K562 (cell line): Measurements from ENCODE around the gene SFXN3. TPM values are rescaled to one million over a fixed set of nuclear protein-coding genes. Genes with fewer than 3 reads are reported as not detected.

Experiments
- ATF1 ChIP-seq, 2 experiments: fragments of 450-650 bp in 1 of 2; IDR thresholded peaks; 2 replicates each; pipeline ENCODE4 v1.6.1; 2016; ENCODE audit warnings: missing compliant biosample characterization in 1 of 2, missing genetic modification characterization in 1 of 2
- HDAC1 ChIP-seq, 2 experiments: fragments of 450-650 bp; IDR thresholded peaks; 2 replicates each; pipeline ENCODE4 v1.6.1; 2016 to 2017; ENCODE audit warnings: inconsistent platforms in 1 of 2, mild to moderate bottlenecking in 1 of 2, moderate library complexity in 1 of 2
- HDGF ChIP-seq: fragments of 450-650 bp; IDR thresholded peaks from 2 replicates; pipeline ENCODE4 v1.6.1; 2016
- MEF2D ChIP-seq: conservative IDR thresholded peaks from 2 replicates; pipeline ENCODE4 v1.6.1; 2016; ENCODE audit warnings: low read depth, missing genetic modification characterization, missing compliant biosample characterization
- POLR2AphosphoS2 ChIP-seq: IDR thresholded peaks from 2 replicates; pipeline ENCODE4 v1.6.1; 2012; ENCODE audit warnings: low read length, improper control_type of control experiment
- POLR3G ChIP-seq: IDR thresholded peaks from 2 replicates; pipeline ENCODE4 v1.6.1; 2011; ENCODE audit not compliant: insufficient read length, insufficient replicate concordance; ENCODE audit errors: extremely low read depth
- POU5F1 ChIP-seq: fragments of 150-350 bp; IDR thresholded peaks from 2 replicates; pipeline ENCODE4 v1.6.1; 2014; ENCODE audit warnings: borderline replicate concordance, low read length, low read depth, mild to moderate bottlenecking; ENCODE audit not compliant: partially characterized antibody
- RBM25 ChIP-seq: fragments of 200-400 bp; formaldehyde crosslinking; IDR thresholded peaks from 2 replicates; pipeline ENCODE4 v1.6.1; 2018; ENCODE audit warnings: low read length, low read depth, moderate library complexity; ENCODE audit not compliant: severe bottlenecking
- SMAD4 ChIP-seq: fragments of 250-450 bp; sonication (Bioruptor Pico); conservative IDR thresholded peaks from 2 replicates; pipeline ENCODE4 v1.8.0; 2021; ENCODE audit warnings: inconsistent platforms, mild to moderate bottlenecking, moderate library complexity
- SMARCA4 ChIP-seq: fragments of 450-650 bp; IDR thresholded peaks from 2 replicates; pipeline ENCODE4 v1.6.1; 2016
- SPI1 ChIP-seq: IDR thresholded peaks from 2 replicates; pipeline ENCODE4 v1.6.1; 2011; ENCODE audit warnings: low read depth, low read length, control low read depth, borderline replicate concordance
- SREBF1 ChIP-seq: fragments of 150-350 bp; IDR thresholded peaks from 2 replicates; pipeline ENCODE4 v1.6.1; 2014; ENCODE audit warnings: antibody characterized with exemption, low read depth, low read length, borderline replicate concordance
- SUPT5H ChIP-seq: fragments of 450-650 bp; IDR thresholded peaks from 2 replicates; pipeline ENCODE4 v1.6.1; 2016
- TAF1 ChIP-seq: IDR thresholded peaks from 2 replicates; pipeline ENCODE4 v1.6.1; 2011; ENCODE audit warnings: mild to moderate bottlenecking, low read length, moderate library complexity; ENCODE audit not compliant: insufficient read depth, control insufficient read depth, severe bottlenecking; ENCODE audit errors: extremely low read depth
- TARDBP ChIP-seq: fragments of 450-650 bp; IDR thresholded peaks from 2 replicates; pipeline ENCODE4 v1.6.1; 2016
- TRIM24 ChIP-seq, 2 experiments: fragments of 450-650 bp; IDR thresholded peaks; 2 replicates each; pipeline ENCODE4 v1.6.1; 2016
- USF1 ChIP-seq: sonication (generic); formaldehyde crosslinking; IDR thresholded peaks from 2 replicates; pipeline ENCODE4 v1.9.0; 2022; ENCODE audit warnings: mild to moderate bottlenecking, missing genetic modification reagents
- ZBTB1 ChIP-seq: sonication (generic); formaldehyde crosslinking; IDR thresholded peaks from 2 replicates; pipeline ENCODE4 v1.8.1; 2023; ENCODE audit warnings: missing genetic modification reagents, low read depth, mild to moderate bottlenecking, borderline replicate concordance
- polyA plus RNA-seq, 8 experiments: library from polyadenylated mRNA; depleted of rRNA in 4 of 8; stranded (reverse) in 5 of 8; unstranded in 3 of 8; fragments of >200 nt; fragmentation: Nextera tagmentation in 2 of 8; fragmentation: Illumina TruSeq in 1 of 8; extraction: Ambion mirVana in 2 of 8; extraction: Trizol in 1 of 8; gene quantifications; 2 replicates each; pipeline versions ENCODE4 v1.2.1 to v1.2.3, GENCODE V29; 2011 to 2014; ENCODE audit warnings: inconsistent platforms in 1 of 8, missing spikeins in 1 of 8
- total RNA-seq, 7 experiments: library from RNA; depleted of rRNA in 6 of 7; stranded (reverse); fragments of >200 nt in 6 of 7; fragmentation: Illumina TruSeq in 2 of 7; extraction: Trizol in 2 of 7; gene quantifications; 2 replicates each; pipeline versions ENCODE4 v1.2.1 to v1.2.3, GENCODE V29; 2011 to 2021; ENCODE audit warnings: low replicate concordance in 1 of 7
- TF ChIP-seq, protein P1 (sequence below): fragments of 450-650 bp; formaldehyde crosslinking; IDR thresholded peaks from 2 replicates; pipeline ENCODE4 v1.4.0; 2020; ENCODE audit warnings: mild to moderate bottlenecking, moderate library complexity
- TF ChIP-seq, protein P2 (sequence below): fragments of 450-650 bp; IDR thresholded peaks from 2 replicates; pipeline ENCODE4 v1.7.1; 2018; ENCODE audit warnings: mild to moderate bottlenecking, low read depth; ENCODE audit not compliant: partially characterized antibody
- TF ChIP-seq, protein P3 (sequence below): sonication (generic); formaldehyde crosslinking; IDR thresholded peaks from 2 replicates; pipeline ENCODE4 v1.8.0; 2022; ENCODE audit warnings: mild to moderate bottlenecking, low read depth, missing genetic modification reagents

SFXN3 gene
- total and polyA plus RNA-seq, 9 of the 15 experiments (the other 6 are each of a cell fraction or from before 2014, with no cell fraction given): 0.24 to 4.6 (median 0.86) TPM

GRCh38 chr10:101060951-101061623 is 30.1 kb downstream of the SFXN3 start (continued):
- TF ChIP-seq SMARCA4 (0 out of 2 replicates have a peak, but pooled peaks have one; percentile 14), POLR2AphosphoS2 (no peak), ZBTB1 (CRISPR knock-in tag) (peak; percentile 35; the same call in 1 of the 2 replicates), HDAC1 (IDR thresholded peaks at IDR 0.05) (0 out of 4 replicates have a peak, but pooled peaks of 1 of the 2 experiments have one; percentile 27), SUPT5H (peak; percentile 67), USF1 (no peak), TRIM24 (IDR thresholded peaks at IDR 0.05) (no peak), ATF1 (CRISPR knock-in tag; IDR thresholded peaks at IDR 0.05) (no peak), ATF1 (tag; IDR thresholded peaks at IDR 0.05) (peak; percentile 16; the same call in 1 of the 2 replicates), SPI1 (no peak), SMAD4 (CRISPR knock-in tag) (peak; percentile 93), POLR3G (no peak), SREBF1 (no peak), TARDBP (no peak), RBM25 (no peak), HDGF (no peak), POU5F1 (no peak), MEF2D (tag) (no peak), TAF1 (peak; percentile 39)
- TF ChIP-seq, protein P1, sequence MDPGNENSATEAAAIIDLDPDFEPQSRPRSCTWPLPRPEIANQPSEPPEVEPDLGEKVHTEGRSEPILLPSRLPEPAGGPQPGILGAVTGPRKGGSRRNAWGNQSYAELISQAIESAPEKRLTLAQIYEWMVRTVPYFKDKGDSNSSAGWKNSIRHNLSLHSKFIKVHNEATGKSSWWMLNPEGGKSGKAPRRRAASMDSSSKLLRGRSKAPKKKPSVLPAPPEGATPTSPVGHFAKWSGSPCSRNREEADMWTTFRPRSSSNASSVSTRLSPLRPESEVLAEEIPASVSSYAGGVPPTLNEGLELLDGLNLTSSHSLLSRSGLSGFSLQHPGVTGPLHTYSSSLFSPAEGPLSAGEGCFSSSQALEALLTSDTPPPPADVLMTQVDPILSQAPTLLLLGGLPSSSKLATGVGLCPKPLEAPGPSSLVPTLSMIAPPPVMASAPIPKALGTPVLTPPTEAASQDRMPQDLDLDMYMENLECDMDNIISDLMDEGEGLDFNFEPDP (CRISPR knock-in tag): no peak
- TF ChIP-seq, protein P2, sequence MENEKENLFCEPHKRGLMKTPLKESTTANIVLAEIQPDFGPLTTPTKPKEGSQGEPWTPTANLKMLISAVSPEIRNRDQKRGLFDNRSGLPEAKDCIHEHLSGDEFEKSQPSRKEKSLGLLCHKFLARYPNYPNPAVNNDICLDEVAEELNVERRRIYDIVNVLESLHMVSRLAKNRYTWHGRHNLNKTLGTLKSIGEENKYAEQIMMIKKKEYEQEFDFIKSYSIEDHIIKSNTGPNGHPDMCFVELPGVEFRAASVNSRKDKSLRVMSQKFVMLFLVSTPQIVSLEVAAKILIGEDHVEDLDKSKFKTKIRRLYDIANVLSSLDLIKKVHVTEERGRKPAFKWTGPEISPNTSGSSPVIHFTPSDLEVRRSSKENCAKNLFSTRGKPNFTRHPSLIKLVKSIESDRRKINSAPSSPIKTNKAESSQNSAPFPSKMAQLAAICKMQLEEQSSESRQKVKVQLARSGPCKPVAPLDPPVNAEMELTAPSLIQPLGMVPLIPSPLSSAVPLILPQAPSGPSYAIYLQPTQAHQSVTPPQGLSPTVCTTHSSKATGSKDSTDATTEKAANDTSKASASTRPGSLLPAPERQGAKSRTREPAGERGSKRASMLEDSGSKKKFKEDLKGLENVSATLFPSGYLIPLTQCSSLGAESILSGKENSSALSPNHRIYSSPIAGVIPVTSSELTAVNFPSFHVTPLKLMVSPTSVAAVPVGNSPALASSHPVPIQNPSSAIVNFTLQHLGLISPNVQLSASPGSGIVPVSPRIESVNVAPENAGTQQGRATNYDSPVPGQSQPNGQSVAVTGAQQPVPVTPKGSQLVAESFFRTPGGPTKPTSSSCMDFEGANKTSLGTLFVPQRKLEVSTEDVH: no peak
- TF ChIP-seq, protein P3, sequence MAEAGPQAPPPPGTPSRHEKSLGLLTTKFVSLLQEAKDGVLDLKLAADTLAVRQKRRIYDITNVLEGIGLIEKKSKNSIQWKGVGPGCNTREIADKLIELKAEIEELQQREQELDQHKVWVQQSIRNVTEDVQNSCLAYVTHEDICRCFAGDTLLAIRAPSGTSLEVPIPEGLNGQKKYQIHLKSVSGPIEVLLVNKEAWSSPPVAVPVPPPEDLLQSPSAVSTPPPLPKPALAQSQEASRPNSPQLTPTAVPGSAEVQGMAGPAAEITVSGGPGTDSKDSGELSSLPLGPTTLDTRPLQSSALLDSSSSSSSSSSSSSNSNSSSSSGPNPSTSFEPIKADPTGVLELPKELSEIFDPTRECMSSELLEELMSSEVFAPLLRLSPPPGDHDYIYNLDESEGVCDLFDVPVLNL (CRISPR knock-in tag): 0 out of 2 replicates have a peak, but pooled peaks have one; percentile 0
